GM18505 (cell line): Measurements from ENCODE around the gene TSPAN7.

Experiments used
- ATAC-seq: cut with Tn5 transposase; IDR thresholded peaks from one replicate; pipeline ENCODE4 v1.9.1; 2021; ENCODE audit not compliant: unreplicated experiment
- POLR2A ChIP-seq: IDR thresholded peaks from 4 replicates; pipeline ENCODE4 v1.6.1; 2011; ENCODE audit warnings: borderline replicate concordance; ENCODE audit not compliant: insufficient read depth, insufficient read length; ENCODE audit errors: extremely low read depth

Gene TSPAN7, protein sequence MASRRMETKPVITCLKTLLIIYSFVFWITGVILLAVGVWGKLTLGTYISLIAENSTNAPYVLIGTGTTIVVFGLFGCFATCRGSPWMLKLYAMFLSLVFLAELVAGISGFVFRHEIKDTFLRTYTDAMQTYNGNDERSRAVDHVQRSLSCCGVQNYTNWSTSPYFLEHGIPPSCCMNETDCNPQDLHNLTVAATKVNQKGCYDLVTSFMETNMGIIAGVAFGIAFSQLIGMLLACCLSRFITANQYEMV

GRCh38 chrX:38561126-38561868 lies at the start of gene TSPAN7:
TSPAN7 (plus strand) TSS chrX:38561542; CDS start chrX:38561547, 5 bp downstream.
- no peak for TF ChIP-seq POLR2A
- peak; percentile 66 for ATAC-seq

- TF ChIP-seq POLR2A: no peak
- no peak for ATAC-seq
Observed at GRCh38 chrX:38513112-38513742, 48.1 kb upstream of the TSPAN7 start.

- TF ChIP-seq POLR2A: no peak
- no peak for ATAC-seq
Observed at GRCh38 chrX:38514016-38514854, 47.1 kb upstream of the TSPAN7 start.

DNA sequence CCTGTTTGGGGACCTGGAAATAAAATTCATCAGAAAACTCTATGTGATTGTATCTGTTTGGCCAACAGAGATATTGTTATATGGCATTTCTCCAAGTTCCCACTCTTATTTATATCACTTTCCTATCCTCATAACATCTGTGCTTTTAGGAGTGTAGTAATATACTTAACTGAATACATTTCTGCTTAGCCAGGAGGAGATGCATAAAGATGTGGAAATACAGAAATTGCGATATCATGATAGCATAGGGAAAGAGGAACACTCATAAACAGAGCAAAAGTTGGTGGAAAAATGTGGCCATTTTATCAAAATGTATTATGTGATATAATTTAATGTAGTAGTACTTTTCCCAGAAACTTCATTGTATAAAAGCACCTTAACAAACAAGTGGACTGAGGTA lies 46.1 kb upstream of the TSPAN7 start:
- no peak for TF ChIP-seq POLR2A

GRCh38 chrX:38516196-38516774 lies 45.1 kb upstream of the TSPAN7 start:
- no peak for ATAC-seq
- TF ChIP-seq POLR2A: no peak

More for the DNA sequence above, 46.1 kb upstream of the TSPAN7 start:
- ATAC-seq: no peak

GRCh38 chrX:38519651-38520050 lies 41.7 kb upstream of the TSPAN7 start:
- ATAC-seq: no peak
- TF ChIP-seq POLR2A: no peak

DNA sequence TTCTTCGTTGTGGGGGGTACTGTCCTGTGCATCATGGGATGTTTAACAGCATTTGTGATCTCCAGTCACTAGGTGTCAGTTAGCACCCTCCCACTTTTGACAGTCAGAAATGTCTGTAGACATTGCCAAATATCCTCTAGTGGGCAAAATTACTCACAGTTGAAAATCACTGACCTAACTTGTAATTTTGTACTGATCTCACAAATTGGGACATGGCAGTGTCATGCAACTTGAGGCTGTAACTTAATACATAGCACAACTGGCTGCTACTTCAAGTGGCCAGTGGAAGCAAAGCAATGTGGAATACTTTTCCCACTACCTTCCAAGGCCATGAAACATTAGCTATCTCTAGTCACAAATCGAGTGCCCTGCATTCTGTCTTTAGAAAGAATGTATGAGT lies 23.2 kb upstream of the TSPAN7 start:
- ATAC-seq: no peak
- no peak for TF ChIP-seq POLR2A

DNA sequence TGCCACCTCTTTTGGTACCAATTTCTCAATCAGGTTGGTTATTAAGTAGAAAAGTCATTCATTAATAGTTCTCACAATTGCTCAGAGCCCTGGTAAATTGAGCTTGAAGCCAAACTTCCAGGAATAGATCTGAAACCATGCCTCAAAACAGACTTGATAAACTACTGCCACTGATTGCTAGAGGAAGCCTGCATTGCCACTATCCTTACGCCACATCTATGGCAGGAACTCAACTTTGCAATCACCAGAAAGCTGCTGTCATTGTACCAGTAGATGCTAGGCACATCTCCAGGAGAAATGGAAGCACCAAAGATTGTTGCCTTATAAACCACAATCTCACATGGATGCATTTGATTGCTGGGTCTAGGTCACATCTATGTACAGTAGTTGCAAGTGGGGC lies 21.6 kb upstream of the TSPAN7 start:
- TF ChIP-seq POLR2A: no peak
- no peak for ATAC-seq

- no peak for TF ChIP-seq POLR2A
Observed at GRCh38 chrX:38548508-38548907, 12.8 kb upstream of the TSPAN7 start.

GRCh38 chrX:38552721-38553120 lies 8.6 kb upstream of the TSPAN7 start:
- TF ChIP-seq POLR2A: no peak
- no peak for ATAC-seq

More at GRCh38 chrX:38548508-38548907, 12.8 kb upstream of the TSPAN7 start:
- no peak for ATAC-seq

DNA sequence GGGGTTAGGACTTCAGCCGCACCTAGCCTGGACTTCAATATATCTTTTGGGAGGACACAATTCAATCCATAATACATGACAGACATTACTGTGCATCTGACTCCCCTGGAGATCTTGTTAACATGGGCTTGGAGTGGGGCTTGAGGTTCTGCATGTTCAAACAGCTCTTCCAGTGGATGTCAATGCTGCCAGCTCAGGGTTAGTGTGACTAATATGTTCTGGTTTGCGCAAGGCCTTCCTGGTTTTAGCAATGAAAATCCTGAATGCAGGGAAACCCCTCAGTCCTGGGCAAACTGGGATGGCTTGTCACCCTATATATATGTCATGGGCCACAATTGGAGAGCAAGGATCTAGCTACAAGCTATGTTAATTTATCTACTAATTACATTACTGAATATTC lies 2.7 kb upstream of the TSPAN7 start:
- TF ChIP-seq POLR2A: no peak
- no peak for ATAC-seq

- ATAC-seq: no peak
- no peak for TF ChIP-seq POLR2A
Observed at GRCh38 chrX:38560776-38561125, 591 bp upstream of the TSPAN7 start.
